Effector CD8-positive, alpha-beta T cell (primary cell): ENCODE results near the gene GAB2.
"Not testable (repeated sequence)": the region's sequence is repeated elsewhere in the genome, so short reads cannot be mapped to it uniquely, and the experiment has no call there.

ENCODE experiments used
- DNase-seq: peaks from one replicate; lab custom pipeline; 2025; lab: John Stamatoyannopoulos, UW

Gene GAB2

DNA sequence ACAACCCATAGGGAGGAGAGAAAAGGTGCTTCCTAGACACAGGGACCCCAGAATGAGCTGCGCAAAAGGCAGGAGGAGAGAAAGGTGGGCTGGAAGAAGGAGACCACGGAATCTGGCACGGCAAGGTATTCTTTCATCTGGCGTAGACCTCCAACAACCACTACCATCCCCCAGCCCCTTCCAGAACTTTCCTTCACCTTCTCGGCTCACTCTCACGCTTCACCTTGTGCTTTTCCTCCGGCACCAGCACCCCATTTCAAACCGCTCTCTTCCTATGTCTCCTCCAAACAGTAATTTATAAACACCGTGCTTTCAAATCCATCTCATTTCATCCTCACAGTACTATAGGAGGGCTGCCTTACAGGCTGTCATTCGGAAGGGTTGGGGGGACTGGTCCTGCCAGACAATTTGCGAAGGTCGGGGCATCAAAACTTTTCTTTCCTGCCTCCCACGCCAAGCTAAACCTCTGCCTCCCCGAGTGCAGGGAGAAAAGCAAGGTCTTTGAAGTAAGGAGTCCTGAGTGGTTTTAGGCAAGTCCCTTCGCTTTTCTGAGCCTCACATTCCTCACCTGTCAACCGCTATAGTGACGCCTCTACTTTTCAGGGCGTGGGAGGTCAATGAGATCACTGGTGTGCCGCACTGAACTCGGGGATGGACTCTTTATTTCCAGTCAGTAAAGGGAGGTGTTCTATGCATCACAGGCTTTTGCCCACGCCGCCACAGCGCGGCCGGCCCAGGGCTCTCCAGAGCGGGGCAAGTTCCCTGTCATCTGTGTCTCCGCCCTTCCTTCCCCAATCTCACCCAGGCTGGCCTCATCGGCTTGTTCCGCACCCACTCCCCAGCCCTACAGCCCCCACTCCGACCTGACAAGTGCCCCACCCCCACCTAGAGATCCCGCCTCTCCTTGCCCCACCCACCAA lies 230.0 kb downstream of the GAB2 start:
- peak; percentile 58 for DNase-seq

DNA sequence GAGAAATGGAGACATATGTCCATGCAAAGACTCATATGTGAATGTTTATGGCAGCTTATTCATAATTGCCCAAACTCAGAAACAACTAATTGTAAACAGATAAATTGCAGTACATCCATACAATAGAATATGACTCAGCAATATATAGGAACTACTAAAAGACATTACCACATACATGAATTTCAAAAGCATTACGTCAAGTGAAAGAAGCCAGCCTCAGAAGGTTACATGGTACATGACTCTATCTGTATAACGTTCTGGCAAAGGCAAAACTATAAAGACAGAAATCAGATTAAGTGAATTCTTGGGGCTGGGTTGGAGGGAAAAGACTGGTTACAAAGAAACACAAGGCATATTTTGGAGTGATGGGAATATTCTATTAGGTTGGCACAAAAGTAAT lies 236.4 kb downstream of the GAB2 start:
- DNase-seq = no peak

DNA sequence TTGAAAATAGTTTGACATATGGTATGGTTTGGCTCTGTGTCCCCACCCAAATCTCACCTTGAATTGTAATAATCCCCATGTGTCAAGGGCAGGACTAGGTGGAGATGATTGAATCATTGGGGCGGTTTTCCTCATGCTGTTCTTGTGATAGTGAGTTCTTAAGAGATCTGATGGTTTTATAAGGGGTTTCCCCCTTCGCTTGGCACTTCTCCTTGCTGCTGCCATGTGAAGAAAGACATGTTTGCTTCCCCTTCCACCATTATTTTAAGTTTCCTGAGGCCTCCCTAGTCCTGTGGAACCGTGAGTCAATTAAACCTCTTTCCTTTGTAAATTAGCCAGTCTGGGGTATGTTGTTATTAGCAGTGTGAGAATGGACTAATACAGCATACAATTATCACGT lies 236.9 kb downstream of the GAB2 start:
- DNase-seq = no peak

DNA sequence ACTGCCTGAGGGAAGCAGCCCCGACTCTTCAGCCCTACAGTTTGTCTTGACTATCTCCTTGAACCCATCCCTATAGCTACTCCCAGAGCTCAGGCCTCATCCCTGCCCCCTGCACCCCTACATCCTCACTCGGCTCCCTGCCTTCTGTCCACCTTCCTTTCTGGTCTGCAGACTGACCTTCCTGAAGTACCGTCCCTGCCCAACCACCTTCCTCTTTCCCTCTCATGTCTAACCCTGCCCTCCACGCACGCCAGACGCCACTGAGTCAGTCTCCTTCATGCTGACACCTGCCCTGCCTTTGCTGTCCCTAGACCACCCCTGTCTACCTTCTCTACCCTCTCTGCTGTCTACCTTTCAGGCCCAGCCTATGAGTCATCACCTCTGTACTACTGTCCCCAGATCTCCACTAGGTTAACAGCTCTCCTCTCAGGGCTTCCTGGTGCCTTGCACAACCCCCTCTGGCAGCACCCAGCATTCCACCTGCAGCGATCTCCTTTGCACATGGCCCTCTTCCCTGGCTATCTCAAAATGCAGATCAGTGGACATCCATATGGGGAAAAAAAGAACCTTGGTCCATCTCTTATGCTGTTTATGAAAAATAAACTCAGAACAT lies 238.1 kb downstream of the GAB2 start:
- no peak for DNase-seq

DNA sequence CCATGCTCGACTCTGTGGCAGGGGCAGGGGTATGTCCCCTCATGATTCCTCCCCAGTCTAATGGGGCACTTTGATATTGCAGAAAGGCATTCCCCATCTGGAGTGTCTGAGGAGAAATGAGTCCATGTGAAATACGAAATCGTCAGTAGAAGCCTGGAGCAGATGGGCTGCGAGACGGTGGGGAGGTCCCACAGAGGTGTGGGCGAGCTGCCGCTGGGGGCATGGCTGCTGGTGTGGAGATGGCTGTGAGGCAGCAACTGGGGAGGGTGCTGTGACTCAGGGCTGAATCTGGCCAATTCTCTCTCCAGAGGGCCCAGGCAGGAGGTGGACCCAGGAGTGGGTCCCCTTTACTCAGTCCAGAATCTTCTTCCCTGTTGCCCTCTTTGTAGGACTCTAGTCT lies 240.4 kb downstream of the GAB2 start:
- no peak for DNase-seq

DNA sequence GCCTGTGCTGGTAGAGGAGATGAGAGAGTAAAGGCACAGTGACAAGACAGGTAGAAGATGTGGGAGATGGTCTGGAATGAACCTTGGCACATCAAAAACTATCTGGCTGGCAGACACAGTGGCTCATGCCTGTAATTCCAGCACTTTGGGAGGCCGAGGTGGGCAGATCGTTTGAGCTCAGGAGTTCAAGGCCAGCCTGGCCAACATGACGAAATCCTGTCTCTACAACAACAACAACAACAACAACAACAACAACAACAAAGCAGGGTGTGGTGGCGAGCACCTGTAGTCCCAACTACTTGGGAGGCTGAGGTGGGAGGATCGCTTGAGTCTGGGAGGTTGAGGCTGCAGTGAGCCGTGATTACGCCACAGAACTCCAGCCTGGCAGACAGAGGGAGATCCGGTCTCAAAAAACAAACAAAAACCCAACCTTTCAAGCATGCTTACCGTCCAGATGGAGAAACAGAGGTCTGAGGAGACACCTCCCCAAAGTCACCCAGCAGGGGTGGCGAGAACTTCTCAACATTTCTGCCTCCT lies 240.9 kb downstream of the GAB2 start:
- no peak for DNase-seq

DNA sequence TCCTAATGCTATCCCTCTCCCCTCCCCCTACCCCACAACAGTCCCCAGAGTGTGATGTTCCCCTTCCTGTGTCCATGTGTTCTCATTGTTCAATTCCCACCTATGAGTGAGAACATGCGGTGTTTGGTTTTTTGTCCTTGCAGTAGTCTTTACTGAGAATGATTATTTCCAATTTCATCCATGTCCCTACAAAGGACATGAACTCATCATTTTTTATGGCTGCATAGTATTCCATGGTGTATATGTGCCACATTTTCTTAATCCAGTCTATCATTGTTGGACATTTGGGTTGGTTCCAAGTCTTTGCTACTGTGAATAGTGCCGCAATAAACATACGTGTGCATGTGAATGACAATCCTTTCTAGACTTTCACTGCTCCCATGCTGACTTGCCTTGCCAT lies 241.8 kb downstream of the GAB2 start:
- not testable (repeated sequence) for DNase-seq

DNA sequence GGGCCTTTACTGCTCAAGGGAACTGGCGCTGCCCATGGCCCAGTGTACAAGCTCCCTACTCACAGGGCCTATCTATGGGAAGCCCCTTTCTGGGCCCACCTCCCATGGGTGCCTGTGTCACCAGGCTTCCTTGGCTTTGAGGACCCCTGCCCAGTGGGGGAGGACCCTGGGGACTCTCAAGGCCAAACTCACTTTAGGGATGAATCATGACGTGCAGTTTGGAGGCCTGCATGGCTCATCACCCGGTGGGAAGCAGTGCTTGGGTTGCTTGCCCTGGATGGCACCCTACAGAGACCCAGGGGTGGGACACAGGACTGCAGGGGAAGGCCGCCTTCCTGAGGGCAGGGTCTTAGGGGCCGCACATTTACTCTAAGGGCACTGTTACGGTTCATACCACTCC lies 245.7 kb downstream of the GAB2 start:
- DNase-seq = no peak

DNA sequence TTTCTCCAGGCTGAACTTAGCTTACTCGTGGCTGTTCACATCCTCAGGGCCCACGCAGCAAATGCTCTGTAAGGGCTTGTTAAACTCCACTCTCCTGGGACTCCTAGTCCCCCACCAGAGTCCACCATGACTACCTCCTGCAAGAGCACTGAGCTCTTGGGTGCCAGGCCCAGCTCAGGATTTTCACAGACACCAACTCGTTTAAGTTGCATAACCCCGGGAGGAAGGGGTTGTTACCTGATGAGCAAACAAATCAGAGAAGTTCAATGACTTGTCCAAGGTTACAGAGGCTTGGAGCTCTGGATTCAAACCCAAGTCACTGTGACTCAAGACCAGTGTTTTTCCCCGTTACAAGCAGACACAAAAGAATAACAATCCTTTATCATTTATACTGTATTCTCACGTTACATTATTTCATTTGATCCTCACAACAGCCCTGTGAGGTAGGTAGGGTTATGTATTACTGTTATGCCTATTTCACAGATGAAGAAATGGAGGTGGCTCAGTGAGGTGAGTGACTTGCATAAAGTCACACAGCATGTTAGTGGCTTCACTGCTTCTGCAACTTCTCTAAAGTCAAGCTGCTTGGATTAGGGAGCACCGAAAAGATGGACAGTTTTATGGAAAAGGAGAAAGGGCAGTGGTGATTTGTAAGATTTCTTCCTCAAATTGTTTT lies 246.6 kb downstream of the GAB2 start:
- DNase-seq = no peak

DNA sequence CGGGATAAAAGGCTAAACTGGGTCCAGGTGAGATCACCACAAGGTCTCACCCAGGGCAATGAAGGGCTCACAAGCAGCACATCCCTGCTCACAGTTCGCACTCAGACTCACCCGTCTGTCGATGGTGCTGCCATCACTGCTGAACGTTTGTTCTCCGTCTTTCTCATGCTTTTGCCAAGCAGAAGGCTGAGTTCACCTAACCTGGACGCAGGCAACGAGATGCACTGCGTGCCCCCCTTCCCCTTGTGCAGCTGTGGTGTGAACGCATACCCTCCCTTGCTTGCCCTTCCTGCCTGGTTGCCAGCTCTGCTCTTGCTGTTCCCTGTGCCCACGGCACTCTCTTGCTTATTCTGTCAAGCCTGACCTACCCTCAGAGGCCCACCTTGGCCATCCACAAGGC lies 247.2 kb downstream of the GAB2 start:
- DNase-seq = no peak

DNA sequence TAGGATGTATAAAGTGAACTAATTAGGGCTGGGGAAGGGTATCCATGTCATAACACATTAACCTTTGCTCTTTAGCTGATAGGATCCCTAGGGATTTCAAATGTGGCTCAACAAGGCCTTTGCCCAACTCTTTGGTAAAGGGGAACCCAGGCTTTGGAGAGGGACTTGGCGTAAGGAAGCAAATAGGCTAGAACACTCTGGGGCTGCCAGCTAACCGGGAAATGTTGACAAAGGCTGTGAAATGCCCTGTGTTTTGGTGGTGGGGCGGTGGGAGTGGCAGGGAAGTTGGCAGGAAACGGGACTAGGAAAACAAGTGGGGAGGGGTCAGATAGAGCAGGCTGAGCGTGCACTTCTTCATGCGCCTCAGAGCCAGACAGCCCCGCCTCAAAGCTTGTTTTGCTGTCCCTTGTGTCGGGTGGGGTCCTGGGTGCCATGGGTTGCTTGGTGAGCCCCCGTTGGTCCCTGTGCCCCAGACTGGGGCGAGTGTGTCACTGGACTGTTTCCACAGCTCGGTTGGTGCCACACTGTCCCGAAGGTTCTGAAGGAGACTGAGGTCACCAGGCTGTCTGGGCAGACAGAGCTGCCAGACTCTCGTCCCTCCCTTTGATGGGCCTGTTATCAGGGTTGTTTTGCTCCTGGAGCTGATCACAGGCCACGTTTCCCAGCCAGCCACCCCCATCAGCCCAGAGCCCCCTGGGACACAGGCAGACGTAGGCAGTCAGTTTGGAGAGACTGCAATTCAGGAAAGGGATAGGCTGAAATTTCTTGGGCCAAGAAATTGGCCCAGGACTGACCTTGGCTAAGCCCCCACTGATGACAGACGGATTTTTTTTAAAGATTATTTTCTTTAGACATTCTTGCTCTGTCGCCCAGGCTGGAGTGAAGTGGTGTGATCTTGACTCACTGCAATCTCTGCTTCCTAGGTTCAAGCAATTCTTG lies 248.8 kb downstream of the GAB2 start:
- no peak for DNase-seq

DNA sequence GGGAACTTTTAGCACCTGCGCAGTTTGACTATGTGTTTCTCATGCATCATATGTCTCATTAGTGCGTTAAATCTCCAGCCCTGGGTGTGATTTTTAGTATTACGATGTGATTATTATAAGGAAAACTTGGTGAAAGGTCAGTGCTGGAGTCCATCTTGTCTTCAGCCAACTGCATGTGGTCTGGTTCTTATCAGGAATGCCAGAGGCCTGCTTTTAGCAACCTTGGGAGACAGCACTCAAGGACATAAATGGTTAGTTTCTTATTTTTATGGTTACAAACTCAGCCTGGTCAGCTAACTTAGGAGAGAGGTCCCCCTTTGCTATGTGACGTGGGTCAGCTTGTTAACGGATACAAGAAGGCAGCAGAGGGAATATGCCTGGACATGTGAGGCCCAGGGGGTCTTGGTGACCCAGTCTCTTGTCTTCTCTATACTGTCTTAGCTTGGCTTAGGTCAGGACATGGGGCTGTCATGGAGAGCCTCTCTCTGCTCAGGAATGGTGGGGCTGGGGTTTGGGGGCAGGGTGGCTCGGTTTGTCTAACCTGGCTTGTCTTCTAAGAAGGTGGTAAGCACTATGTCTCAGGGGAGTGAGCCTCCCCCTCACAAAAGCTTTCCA lies 250.7 kb downstream of the GAB2 start:
- no peak for DNase-seq
